Stimulated activated naive B cell treated with anti-CD40 and anti-IgM and Interleukin-4, amounts not matched to agents 10 μg/mL and 1 μg/mL and 100 μg/mL, for 72 hours (primary cell): ENCODE data around the gene LBHD2.

Experiments used
- ATAC-seq, 2 donors: fragments of 150-1000 bp; cut with Tn5 transposase; replicated peaks; 2 replicates each; pipeline ENCODE4 v1.10.0; 2021; ENCODE audit warnings: moderate library complexity in 1 of 2
- DNase-seq: peaks from one replicate; pipeline ENCODE4 v3.0.0; 2021
- H3K27ac Mint-ChIP-seq: one replicate; pipeline ENCODE4 v1.8.0; 2022; ENCODE audit warnings: mild to moderate bottlenecking, mixed read lengths
- H3K27me3 Mint-ChIP-seq, 2 donors: one replicate each; pipeline ENCODE4 v1.8.0; 2022; ENCODE audit warnings: mixed read lengths in 2 of 2
- H3K36me3 Mint-ChIP-seq, 2 donors: one replicate each; pipeline ENCODE4 v1.8.0; 2022; ENCODE audit warnings: mixed read lengths in 2 of 2, mild to moderate bottlenecking in 1 of 2
- H3K4me1 Mint-ChIP-seq, 2 donors: one replicate each; pipeline ENCODE4 v1.8.0; 2022; ENCODE audit warnings: mixed read lengths in 2 of 2, mild to moderate bottlenecking in 1 of 2
- H3K4me3 Mint-ChIP-seq, 2 donors: one replicate each; pipeline ENCODE4 v1.8.0; 2022; ENCODE audit warnings: mild to moderate bottlenecking in 2 of 2, mixed read lengths in 2 of 2, moderate library complexity in 1 of 2
- H3K9me3 Mint-ChIP-seq, 2 donors: one replicate each; pipeline ENCODE4 v1.8.0; 2022; ENCODE audit warnings: mixed read lengths in 2 of 2, mild to moderate bottlenecking in 1 of 2

Gene LBHD2

GRCh38 chr14:103128631-103129300 lies 44.8 kb downstream of the LBHD2 start:
- H3K27me3 Mint-ChIP-seq = peaks cover 19 to 46% of the 10 kb centered on the region in 2 donors
- ATAC-seq = no peak
- no peak overlapping the region for H3K4me3 Mint-ChIP-seq
- no peak overlapping the region for H3K27ac Mint-ChIP-seq
- peaks cover 5 to 11% of the 10 kb centered on the region in 2 donors for H3K4me1 Mint-ChIP-seq
- peaks cover 0 to 1% of the 10 kb centered on the region in 2 donors for H3K9me3 Mint-ChIP-seq
- peaks cover 0 to 7% of the 10 kb centered on the region in 2 donors for H3K36me3 Mint-ChIP-seq
- DNase-seq = no peak

GRCh38 chr14:103129301-103130016 lies 45.4 kb downstream of the LBHD2 start:
- Mint-ChIP-seq H3K27me3 (peaks cover 12 to 39% of the 10 kb centered on the region in 2 donors), H3K9me3 (peaks cover 0 to 1% of the 10 kb centered on the region in 2 donors), H3K4me3 (no peak overlapping the region), H3K27ac (no peak overlapping the region), H3K36me3 (peaks cover 0 to 9% of the 10 kb centered on the region in 2 donors), H3K4me1 (peaks cover 0 to 4% of the 10 kb centered on the region in 2 donors)
- no peak for ATAC-seq
- DNase-seq = no peak

- H3K27ac Mint-ChIP-seq = no peak overlapping the region
- peaks cover 0 to 1% of the 10 kb centered on the region in 2 donors for H3K9me3 Mint-ChIP-seq
- peaks cover 0 to 13% of the 10 kb centered on the region in 2 donors for H3K36me3 Mint-ChIP-seq
- H3K27me3 Mint-ChIP-seq = peaks cover 10 to 32% of the 10 kb centered on the region in 2 donors
- DNase-seq = no peak
- no peak for ATAC-seq
- H3K4me3 Mint-ChIP-seq = no peak overlapping the region
- H3K4me1 Mint-ChIP-seq = peaks cover 0 to 4% of the 10 kb centered on the region in 2 donors
These were observed 46.2 kb downstream of the LBHD2 start for GRCh38 chr14:103130017-103130764.

GRCh38 chr14:103130965-103131364 lies 47.0 kb downstream of the LBHD2 start:
- Mint-ChIP-seq H3K36me3 (peaks cover 0 to 13% of the 10 kb centered on the region in 2 donors), H3K4me1 (peaks cover 0 to 4% of the 10 kb centered on the region in 2 donors), H3K27ac (no peak overlapping the region), H3K4me3 (no peak overlapping the region), H3K9me3 (peaks cover 0 to 1% of the 10 kb centered on the region in 2 donors), H3K27me3 (peaks cover 9 to 24% of the 10 kb centered on the region in 2 donors)
- ATAC-seq (no peak), DNase-seq (no peak)

DNA sequence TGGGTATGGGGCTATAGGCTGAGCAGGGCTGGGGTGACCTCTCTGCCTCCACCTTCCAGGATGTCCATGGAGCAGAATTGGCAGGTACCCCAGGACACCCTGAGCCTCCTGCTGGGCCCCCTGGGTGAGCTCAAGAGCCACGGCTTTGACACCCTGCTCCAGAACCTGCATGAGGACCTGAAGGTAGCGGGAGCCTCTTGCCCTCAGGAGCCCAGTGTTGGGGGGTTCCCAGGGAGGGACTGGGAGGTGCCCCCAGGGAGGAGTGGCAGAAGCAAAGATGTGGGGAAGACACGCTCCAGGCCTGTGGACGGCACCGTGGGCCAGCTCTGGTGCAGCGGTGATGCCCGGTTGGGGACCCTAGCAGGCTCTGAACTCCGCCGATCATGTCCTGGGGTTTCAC lies 47.6 kb downstream of the LBHD2 start:
- Mint-ChIP-seq H3K9me3 (no peaks in the 10 kb centered on the region), H3K36me3 (peaks cover 0 to 12% of the 10 kb centered on the region in 2 donors), H3K27ac (no peak overlapping the region), H3K4me3 (no peak overlapping the region), H3K27me3 (peaks cover 9 to 22% of the 10 kb centered on the region in 2 donors), H3K4me1 (peaks cover 0 to 4% of the 10 kb centered on the region in 2 donors)
- DNase-seq (no peak), ATAC-seq (no peak)

DNA sequence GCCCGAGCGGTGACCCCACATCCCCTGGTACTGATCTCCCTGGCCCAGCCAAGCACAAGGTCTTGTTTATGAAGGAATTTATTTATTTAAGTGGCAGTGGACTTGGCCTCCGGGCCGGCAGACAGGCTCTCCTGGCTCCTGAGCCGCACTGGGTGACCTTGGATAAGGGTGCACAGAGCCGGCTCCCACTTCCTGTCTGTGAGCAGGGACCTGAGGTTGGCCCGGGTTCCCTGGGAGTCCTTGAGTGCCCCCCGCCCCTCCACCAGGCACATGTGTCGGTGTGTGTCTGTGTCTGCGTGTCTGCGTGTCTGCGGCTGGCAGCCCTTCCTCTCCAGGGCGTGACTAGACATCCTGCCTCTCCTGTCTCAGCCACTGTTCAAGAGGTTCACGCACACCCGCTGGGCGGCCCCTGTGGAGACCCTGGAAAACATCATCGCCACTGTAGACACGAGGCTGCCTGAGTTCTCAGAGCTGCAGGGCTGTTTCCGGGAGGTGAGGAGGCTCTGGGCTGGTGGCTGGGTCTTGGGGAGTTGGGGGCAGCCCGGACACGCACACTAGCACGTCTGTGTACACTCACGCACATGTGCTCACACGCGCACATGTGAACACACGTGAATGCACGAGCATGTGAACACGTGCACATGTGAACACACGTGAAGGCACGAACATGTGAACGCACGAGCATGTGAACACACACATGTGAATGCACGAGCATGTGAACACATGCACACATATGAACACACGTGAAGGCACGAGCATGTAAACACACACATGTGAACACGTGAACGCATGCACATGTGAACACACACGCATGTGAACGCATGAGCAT lies 48.6 kb downstream of the LBHD2 start:
- DNase-seq (no peak), ATAC-seq (no peak)
- Mint-ChIP-seq H3K36me3 (peaks cover 0 to 17% of the 10 kb centered on the region in 2 donors), H3K27ac (no peak overlapping the region), H3K4me1 (peaks cover 2 to 4% of the 10 kb centered on the region in 2 donors), H3K27me3 (peaks cover 10 to 31% of the 10 kb centered on the region in 2 donors), H3K4me3 (no peak overlapping the region), H3K9me3 (no peaks in the 10 kb centered on the region)

DNA sequence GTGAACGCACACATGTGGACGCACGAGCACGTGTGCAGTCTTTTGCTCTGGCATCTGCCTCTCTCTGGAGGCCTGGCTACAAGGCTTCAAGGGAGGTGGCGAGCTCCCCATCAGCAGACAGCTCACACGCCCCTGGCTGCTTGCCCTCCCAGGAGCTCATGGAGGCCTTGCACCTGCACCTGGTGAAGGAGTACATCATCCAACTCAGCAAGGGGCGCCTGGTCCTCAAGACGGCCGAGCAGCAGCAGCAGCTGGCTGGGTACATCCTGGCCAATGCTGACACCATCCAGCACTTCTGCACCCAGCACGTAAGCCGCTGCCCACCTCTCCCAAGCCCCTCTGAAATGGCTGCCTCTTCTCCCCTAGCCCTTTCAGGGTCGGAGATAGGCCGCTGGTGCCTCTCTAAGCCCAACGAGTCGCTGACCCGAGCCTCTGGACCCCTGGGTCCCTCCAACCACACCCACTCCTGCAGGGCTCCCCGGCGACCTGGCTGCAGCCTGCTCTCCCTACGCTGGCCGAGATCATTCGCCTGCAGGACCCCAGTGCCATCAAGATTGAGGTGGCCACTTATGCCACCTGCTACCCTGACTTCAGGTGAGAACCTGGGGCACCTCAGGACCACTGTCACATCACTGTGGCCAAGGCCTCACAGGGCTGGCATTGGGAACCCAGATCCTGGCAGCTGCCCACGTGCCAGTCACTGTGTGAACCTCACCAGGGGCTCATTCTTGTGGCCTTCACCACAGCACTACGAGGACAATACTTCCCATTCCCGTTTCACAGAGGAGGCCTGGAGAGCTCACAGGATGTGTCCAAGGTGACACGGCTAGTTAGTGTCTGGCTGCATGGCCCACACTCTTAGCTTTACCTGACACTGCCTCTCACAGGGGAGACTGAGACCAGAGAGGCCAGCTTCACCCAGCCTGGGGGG lies 49.5 kb downstream of the LBHD2 start:
- H3K4me1 Mint-ChIP-seq = peaks cover 4% of the 10 kb centered on the region in 2 donors
- DNase-seq = no peak
- ATAC-seq = no peak
- peaks cover 0 to 17% of the 10 kb centered on the region in 2 donors for H3K36me3 Mint-ChIP-seq
- no peak overlapping the region for H3K27ac Mint-ChIP-seq
- no peak overlapping the region for H3K4me3 Mint-ChIP-seq
- no peaks in the 10 kb centered on the region for H3K9me3 Mint-ChIP-seq
- H3K27me3 Mint-ChIP-seq = peaks cover 5 to 33% of the 10 kb centered on the region in 2 donors

GRCh38 chr14:103134405-103134804 lies 50.4 kb downstream of the LBHD2 start:
- no peak for DNase-seq
- no peak overlapping the region for H3K4me3 Mint-ChIP-seq
- H3K36me3 Mint-ChIP-seq = peaks cover 0 to 17% of the 10 kb centered on the region in 2 donors
- ATAC-seq = no peak
- peaks cover 9 to 29% of the 10 kb centered on the region in 2 donors for H3K27me3 Mint-ChIP-seq
- peaks cover 0 to 4% of the 10 kb centered on the region in 2 donors for H3K4me1 Mint-ChIP-seq
- no peak overlapping the region for H3K27ac Mint-ChIP-seq
- H3K9me3 Mint-ChIP-seq = no peaks in the 10 kb centered on the region

DNA sequence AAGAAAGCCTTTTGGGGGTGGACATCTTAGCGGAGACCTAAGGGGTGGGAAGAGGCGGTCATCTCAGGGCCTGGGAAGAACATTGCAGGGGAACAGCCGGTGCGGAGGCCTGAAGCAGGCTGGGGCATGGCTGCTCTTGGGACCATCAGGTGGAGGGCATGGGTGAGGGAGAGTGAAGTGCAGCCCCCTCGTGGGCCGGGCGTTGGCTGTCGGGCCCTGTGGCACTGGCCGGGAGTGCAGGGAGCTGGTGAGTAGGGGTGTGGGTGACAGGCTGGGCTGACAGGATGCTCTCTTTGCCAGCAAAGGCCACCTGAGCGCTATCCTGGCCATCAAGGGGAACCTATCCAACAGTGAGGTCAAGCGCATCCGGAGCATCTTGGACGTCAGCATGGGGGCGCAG lies 50.9 kb downstream of the LBHD2 start:
- ATAC-seq (no peak), DNase-seq (no peak)
- no peak overlapping the region for H3K27ac Mint-ChIP-seq
- no peak overlapping the region for H3K4me3 Mint-ChIP-seq
- H3K27me3 Mint-ChIP-seq = peaks cover 13 to 29% of the 10 kb centered on the region in 2 donors
- peaks cover 0 to 17% of the 10 kb centered on the region in 2 donors for H3K36me3 Mint-ChIP-seq
- peaks cover 0 to 7% of the 10 kb centered on the region in 2 donors for H3K4me1 Mint-ChIP-seq
- no peaks in the 10 kb centered on the region for H3K9me3 Mint-ChIP-seq

DNA sequence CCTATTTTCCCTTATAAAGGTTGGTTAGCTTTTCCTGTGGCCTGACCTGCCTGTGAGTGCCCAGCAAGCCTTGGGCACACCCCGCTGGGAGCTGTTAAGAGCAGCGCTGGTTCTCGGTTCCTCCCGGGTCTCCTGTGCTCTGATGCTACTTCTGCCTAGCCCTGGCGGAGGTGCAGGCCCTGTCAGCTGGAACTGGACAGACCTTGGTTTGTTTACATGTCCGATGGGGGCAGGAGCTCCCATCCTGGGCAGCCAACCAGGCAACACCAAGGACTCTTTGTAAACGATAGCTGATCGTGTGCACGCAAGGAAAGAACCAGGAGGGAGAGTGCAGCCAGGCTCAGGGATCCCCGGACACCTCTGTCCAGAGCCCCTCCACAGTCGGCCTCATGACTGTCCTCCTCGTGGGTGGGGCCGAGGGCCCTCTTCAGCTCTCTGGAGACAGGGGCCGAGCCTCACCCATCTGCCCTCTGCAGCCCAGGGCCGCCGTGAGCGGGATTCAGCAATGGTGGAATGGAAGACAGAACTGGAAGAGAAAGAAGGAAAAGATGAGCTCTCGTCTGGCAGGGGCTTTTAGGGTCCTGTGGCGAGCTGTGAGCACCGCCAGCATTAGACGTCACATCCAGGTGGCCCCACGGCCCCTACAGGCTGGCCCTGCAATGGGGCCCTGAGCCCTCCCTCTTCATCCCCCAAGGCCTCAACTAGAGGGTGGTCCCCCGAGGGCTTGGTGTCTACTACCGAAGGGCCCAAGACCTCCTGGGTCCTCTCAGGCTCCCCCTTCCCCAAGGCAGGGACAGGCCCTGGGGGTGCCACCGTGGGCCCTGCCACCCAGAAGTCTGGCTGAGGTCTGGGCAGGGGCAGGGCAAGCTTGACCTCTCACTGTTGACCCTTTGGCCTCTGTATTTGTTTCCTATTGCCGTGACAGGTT lies 51.6 kb downstream of the LBHD2 start:
- Mint-ChIP-seq H3K4me3 (no peak overlapping the region), H3K4me1 (peaks cover 5 to 11% of the 10 kb centered on the region in 2 donors), H3K27ac (no peak overlapping the region), H3K36me3 (peaks cover 0 to 17% of the 10 kb centered on the region in 2 donors), H3K27me3 (peaks cover 17 to 33% of the 10 kb centered on the region in 2 donors), H3K9me3 (peaks cover 0 to 4% of the 10 kb centered on the region in 2 donors)
- ATAC-seq (no peak), DNase-seq (no peak)

DNA sequence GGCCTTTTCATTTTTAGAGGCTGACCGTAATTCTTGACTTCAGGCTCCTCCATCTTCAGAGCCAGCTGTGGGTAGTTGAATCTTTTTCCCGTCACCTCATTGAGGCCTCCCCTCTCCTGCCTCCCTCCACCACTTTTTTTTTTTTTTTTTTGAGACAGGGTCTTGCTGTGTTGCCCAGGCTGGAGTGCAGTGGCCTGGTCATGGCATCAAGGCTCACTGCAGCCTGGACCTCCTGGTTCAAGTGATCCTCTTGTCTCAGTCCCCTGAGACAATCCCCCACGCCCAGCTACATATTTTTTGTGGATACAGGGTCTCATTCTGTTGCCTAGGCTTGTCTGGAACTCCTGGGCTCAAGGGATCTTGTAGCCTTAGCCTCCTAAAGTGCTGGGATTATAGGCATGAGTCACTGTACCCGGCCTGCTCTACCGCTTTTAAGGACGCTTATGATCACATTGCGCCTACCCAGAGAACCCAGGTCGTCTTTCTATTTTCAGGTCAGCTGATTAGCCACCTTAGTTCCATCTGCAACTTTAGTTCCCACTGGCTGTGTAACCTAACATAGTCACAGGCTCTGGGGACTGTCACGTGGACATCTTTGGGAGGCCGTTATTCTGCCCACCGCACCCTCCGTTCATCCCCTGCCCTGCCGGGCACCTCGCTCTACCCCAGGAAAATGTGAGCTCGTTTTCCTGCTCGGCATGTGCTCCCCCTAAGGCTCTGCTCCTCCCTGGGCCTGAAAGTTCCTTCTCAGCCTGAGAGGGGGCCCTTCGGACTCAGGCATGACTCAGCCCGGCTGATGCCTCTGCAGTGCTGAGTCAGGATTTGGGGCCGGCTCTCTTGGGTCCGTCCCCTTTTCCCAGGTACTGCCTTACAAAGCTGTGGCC lies 52.6 kb downstream of the LBHD2 start:
- ATAC-seq (no peak), DNase-seq (no peak)
- Mint-ChIP-seq H3K4me3 (no peak overlapping the region), H3K27me3 (peaks cover 22 to 44% of the 10 kb centered on the region in 2 donors), H3K36me3 (peaks cover 0 to 17% of the 10 kb centered on the region in 2 donors), H3K27ac (no peak overlapping the region), H3K4me1 (peaks cover 14 to 20% of the 10 kb centered on the region in 2 donors), H3K9me3 (peaks cover 0 to 4% of the 10 kb centered on the region in 2 donors)
